Smooth muscle cell (in vitro differentiated cells): ENCODE results near the gene TOLLIP. TPM values are rescaled to one million over a fixed set of nuclear protein-coding genes. Genes with fewer than 3 reads are reported as not detected.

Experiments used
- DNase-seq: peaks from one replicate; lab custom pipeline; 2025; ENCODE audit not compliant: unreplicated experiment; lab: John Stamatoyannopoulos, UW
- H2AFZ ChIP-seq: fragments of 200-600 bp; sonication (generic); 2 replicates; pipeline ENCODE4 v1.6.0; 2016; ENCODE audit warnings: antibody characterized with exemption, low read depth, mild to moderate bottlenecking
- H3F3A ChIP-seq: fragments of 200-600 bp; sonication (generic); 2 replicates; pipeline ENCODE4 v1.6.0; 2017; ENCODE audit warnings: antibody characterized with exemption, low read depth
- H3K27ac ChIP-seq: fragments of 200-600 bp; sonication (generic); 2 replicates; pipeline ENCODE4 v1.5.1; 2016; ENCODE audit warnings: low read depth, mild to moderate bottlenecking
- H3K27me3 ChIP-seq: fragments of 200-600 bp; sonication (generic); 2 replicates; pipeline ENCODE4 v1.6.1; 2016; ENCODE audit warnings: low read depth, mild to moderate bottlenecking
- H3K36me3 ChIP-seq: fragments of 200-600 bp; sonication (generic); 2 replicates; pipeline ENCODE4 v1.5.1; 2016; ENCODE audit warnings: low read depth
- H3K4me1 ChIP-seq: fragments of 200-600 bp; sonication (generic); 2 replicates; pipeline ENCODE4 v1.5.1; 2016; ENCODE audit warnings: low read depth
- H3K4me2 ChIP-seq: fragments of 200-600 bp; sonication (generic); 2 replicates; pipeline ENCODE4 v1.6.0; 2016; ENCODE audit warnings: mild to moderate bottlenecking
- H3K4me3 ChIP-seq: fragments of 200-600 bp; sonication (generic); 2 replicates; pipeline ENCODE4 v1.5.1; 2016; ENCODE audit warnings: mild to moderate bottlenecking
- H3K79me2 ChIP-seq: fragments of 200-600 bp; sonication (generic); 2 replicates; pipeline ENCODE4 v1.6.0; 2016; ENCODE audit warnings: low read depth, mild to moderate bottlenecking
- H3K9ac ChIP-seq: fragments of 200-600 bp; sonication (generic); 2 replicates; pipeline ENCODE4 v1.6.0; 2016; ENCODE audit warnings: low read depth
- H3K9me3 ChIP-seq: fragments of 200-600 bp; sonication (generic); replicated peaks from 2 replicates; pipeline ENCODE4 v1.5.1; 2016; ENCODE audit warnings: low read depth
- H4K20me1 ChIP-seq: fragments of 200-600 bp; sonication (generic); 2 replicates; pipeline ENCODE4 v1.6.0; 2016; ENCODE audit warnings: low read depth
- WGBS: methylation state at CpG from one replicate; pipeline ENCODE4 v1.1.7; 2016; ENCODE audit warnings: low lambda C conversion rate; 5-methylcytosine and 5-hydroxymethylcytosine counted together
- polyA plus RNA-seq: library from polyadenylated mRNA; unstranded; fragments of >200 nt; fragmentation: Nextera tagmentation; extraction: Ambion mirVana; gene quantifications from 2 replicates; pipeline ENCODE4 v1.2.1, GENCODE V29; 2016
- total RNA-seq: library from RNA; depleted of rRNA; stranded (reverse); fragments of >200 nt; gene quantifications from 2 replicates; pipeline ENCODE4 v1.2.3, GENCODE V29; 2014
- TF ChIP-seq, protein P1 (sequence below): fragments of 200-600 bp; sonication (generic); IDR thresholded peaks from 2 replicates; pipeline ENCODE4 v1.5.1; 2017; ENCODE audit warnings: borderline replicate concordance, mild to moderate bottlenecking, antibody characterized with exemption; ENCODE audit not compliant: insufficient read depth, poor library complexity, severe bottlenecking

TOLLIP gene
- total and polyA plus RNA-seq, 2 experiments from 2014 or later, result 20.3 to 63.0 TPM

DNA sequence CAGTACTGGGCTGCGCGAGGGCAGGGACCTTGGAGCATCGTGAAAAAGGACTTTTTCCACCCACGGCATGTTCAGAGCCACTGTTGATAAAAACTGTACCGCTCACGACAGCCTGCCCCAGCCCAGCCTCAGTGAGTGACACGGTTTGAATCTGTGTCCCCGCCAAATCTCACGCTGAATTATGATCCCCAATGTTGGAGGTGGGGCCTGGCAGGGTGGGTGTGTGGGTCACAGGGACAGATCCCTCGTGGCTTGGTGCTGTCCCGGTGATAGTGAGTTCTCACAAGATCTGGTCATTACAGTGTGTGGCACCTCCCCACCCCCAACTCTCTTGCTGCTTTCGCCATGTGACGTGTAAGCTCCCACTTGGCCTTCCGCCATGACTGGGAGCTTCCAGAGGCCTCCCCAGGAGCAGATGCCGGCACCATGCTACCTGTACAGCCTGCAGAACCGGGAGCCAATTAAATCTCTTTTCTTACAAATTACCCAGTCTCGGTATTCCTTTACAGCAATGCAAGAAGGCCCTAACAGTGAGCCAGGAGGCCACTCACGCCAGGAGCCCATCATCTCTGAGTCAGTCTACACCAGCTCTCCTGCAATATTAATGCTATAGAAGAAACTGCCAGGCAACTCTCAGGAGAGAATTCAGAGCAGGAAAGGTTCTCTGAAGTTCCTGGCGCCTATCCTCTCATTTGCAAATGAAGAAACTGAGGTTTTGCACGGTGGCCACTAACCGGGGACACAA, 1.3 kb downstream of the TOLLIP start:
- 90% methylated on average over 21 of the region's 21 CpGs for WGBS
- DNase-seq, result no peak
- Histone ChIP-seq H3K4me3 (peak overlapping the region; percentile 86), H2AFZ (no peak overlapping the region), H4K20me1 (peaks cover 57% of the 10 kb centered on the region), H3K27ac (no peak overlapping the region), H3K9ac (peak overlapping the region; percentile 83), H3K4me2 (peak overlapping the region; percentile 97), H3K4me1 (peaks cover 4% of the 10 kb centered on the region), H3K27me3 (no peaks in the 10 kb centered on the region), H3K36me3 (no peaks in the 10 kb centered on the region), H3K79me2 (peaks cover 62% of the 10 kb centered on the region), H3F3A (no peaks in the 10 kb centered on the region), H3K9me3 (no peaks in the 10 kb centered on the region)
- TF ChIP-seq, protein P1, sequence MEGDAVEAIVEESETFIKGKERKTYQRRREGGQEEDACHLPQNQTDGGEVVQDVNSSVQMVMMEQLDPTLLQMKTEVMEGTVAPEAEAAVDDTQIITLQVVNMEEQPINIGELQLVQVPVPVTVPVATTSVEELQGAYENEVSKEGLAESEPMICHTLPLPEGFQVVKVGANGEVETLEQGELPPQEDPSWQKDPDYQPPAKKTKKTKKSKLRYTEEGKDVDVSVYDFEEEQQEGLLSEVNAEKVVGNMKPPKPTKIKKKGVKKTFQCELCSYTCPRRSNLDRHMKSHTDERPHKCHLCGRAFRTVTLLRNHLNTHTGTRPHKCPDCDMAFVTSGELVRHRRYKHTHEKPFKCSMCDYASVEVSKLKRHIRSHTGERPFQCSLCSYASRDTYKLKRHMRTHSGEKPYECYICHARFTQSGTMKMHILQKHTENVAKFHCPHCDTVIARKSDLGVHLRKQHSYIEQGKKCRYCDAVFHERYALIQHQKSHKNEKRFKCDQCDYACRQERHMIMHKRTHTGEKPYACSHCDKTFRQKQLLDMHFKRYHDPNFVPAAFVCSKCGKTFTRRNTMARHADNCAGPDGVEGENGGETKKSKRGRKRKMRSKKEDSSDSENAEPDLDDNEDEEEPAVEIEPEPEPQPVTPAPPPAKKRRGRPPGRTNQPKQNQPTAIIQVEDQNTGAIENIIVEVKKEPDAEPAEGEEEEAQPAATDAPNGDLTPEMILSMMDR, result no peak

DNA sequence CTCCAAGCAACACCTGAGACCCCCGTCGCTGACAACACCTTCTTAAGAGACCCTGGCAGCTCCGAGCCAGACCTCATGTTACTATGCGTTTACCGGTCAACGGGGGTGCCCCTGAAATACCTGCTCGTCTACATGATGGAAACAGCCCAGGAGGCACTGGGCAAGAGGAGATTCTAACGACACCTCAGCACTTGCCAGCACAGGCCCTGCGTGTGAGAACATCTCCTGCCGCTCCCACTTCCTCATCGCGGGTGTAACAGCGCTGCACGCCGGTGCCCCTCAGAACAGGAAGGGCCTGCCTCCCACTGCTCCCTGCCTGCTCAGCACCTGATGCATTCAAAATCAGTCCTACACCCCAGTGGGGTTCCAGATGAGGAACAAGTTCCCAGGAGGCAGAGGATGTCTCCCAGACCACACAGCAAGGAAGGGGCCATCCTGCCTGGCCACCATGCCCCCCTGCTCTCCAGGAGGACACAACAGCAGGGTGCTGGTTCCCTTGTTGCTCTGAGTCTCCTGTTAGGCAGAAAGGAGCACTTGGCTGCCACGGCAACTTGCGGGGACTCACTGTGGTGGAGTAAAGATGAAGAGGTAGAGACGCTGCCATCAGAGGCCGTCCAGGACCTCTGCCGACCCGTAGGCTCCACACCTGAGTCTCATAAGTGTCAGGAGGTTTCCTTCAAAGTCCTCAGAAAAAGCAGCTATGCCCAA, 2.1 kb downstream of the TOLLIP start:
- H2AFZ ChIP-seq, result no peak overlapping the region
- H3K4me1 ChIP-seq, result peaks cover 4% of the 10 kb centered on the region
- no peak overlapping the region for H3K4me3 ChIP-seq
- H3K4me2 ChIP-seq, result peak overlapping the region; percentile 97
- H3K9me3 ChIP-seq, result no peaks in the 10 kb centered on the region
- H3K79me2 ChIP-seq, result peaks cover 71% of the 10 kb centered on the region
- no peaks in the 10 kb centered on the region for H3F3A ChIP-seq
- DNase-seq, result no peak
- H3K9ac ChIP-seq, result no peak overlapping the region
- H3K27me3 ChIP-seq, result no peaks in the 10 kb centered on the region
- WGBS, result 95% methylated on average over 21 of the region's 21 CpGs
- no peaks in the 10 kb centered on the region for H3K36me3 ChIP-seq
- TF ChIP-seq, protein P1, result no peak
- H3K27ac ChIP-seq, result no peak overlapping the region
- peaks cover 66% of the 10 kb centered on the region for H4K20me1 ChIP-seq

DNA sequence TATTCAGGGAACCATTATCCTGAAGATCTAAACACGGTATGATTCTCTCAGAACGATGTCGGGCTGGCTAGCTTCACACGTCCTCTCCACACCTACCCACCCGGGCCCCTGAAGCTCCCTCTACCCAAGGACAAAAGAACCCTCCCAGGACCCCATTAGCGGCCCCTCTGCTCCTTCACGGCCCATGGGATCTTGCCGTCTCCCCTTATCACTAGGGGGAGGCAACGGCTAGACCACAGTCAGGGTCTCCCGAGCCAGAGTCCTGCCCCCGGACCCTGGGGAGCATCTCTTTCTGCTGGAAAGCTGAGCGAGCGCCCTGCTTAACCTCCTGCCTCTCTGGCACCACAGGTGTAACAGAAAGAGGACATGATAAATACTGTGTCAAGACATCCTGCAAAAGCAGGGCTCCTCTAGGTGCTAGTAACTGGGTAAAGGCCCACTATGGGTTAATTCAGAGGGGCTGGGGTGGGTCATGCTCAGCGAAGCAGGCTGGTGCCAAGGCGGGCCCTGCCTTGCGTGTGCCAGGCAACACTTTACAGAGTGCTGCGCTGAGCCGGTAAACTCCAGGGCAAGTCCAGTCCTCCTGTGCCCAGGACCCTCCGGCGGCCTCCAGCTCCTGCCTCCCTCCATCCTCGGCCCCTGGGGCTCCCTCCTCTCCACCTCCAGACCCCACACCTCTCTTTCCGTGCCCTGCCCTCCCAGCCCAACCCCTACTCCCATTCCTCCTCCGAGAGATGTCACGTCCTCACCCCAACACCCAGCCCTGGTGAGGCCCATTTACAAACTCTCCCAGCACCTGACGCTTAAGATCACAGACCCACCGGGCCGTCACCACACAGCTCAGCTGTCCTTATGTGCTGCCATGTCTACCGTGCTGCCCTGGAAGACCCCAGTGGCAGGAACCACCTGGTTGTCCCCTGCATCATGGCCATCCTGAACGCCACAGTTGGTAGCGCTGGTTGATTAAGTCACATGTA, 3.0 kb downstream of the TOLLIP start:
- peaks cover 74% of the 10 kb centered on the region for H4K20me1 ChIP-seq
- H3F3A ChIP-seq, result no peaks in the 10 kb centered on the region
- H3K27ac ChIP-seq, result no peak overlapping the region
- WGBS, result 96% methylated on average over 24 of the region's 30 CpGs
- no peak for DNase-seq
- H3K36me3 ChIP-seq, result no peaks in the 10 kb centered on the region
- H3K9ac ChIP-seq, result no peak overlapping the region
- peaks cover 79% of the 10 kb centered on the region for H3K79me2 ChIP-seq
- no peak overlapping the region for H3K4me3 ChIP-seq
- H3K4me1 ChIP-seq, result peaks cover 4% of the 10 kb centered on the region
- no peak overlapping the region for H3K4me2 ChIP-seq
- no peaks in the 10 kb centered on the region for H3K9me3 ChIP-seq
- H3K27me3 ChIP-seq, result no peaks in the 10 kb centered on the region
- H2AFZ ChIP-seq, result no peak overlapping the region
- TF ChIP-seq, protein P1, result no peak
